GM19043 (cell line): ENCODE data around the gene SLC26A9.

Experiments used
- ATAC-seq: cut with Tn5 transposase; IDR thresholded peaks from one replicate; pipeline ENCODE4 v1.9.1; 2021; ENCODE audit warnings: low read depth; ENCODE audit not compliant: unreplicated experiment

The SLC26A9 gene

DNA sequence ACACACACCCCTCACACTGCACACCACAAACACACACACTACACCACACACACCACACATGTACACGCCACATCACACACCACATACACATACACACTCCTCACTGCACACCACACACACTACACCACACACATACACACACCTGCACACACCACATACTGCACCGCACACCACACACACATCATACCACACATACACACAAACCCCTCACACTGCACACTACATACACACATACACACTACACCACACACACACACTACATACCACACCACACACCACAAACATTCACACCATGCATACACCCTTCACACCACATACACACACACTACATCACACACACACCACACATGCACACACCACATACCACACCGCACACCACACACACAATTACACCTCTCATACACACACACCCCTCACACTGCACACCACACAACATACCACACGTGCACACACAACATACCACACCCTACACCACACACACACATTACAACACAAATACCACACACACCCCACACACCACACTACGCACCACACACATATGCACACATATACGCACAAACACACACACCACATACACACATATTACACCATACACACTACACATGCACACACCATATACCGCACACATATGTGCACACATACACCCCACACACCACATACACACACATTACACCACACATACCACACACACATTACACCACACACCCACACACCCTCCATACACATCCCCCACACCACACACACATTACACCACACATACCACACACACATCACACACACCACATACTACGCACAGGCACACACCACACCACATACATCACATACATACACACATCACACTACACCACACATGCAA lies 30.3 kb upstream of the SLC26A9 start:
- ATAC-seq = no peak

DNA sequence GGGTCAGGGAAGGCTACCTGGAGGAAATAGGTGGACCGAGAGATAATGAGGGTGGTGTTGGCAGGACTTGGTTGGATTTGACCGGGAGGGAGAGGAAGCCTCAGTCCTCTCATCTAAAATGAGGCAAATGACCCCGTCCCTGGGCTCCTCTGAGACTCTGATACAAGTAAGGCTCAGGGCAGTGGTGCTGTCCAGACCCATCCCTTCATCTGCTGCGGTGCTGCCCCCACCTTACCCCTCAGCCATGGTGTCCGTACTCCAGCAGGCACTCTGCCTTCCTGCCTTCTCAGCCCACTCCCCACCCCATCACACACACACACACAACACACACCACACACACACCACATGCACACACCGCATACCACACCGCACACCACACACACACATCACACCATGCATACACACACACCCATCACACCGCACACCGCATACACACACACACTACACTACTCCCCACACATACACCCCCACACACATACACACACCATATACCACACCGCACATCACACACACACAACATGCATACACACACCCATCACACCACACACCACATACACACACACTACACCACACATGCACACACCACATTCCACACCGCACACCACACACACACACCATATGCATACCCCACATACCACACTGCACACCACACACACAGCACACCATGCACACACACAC lies 29.4 kb upstream of the SLC26A9 start:
- no peak for ATAC-seq

DNA sequence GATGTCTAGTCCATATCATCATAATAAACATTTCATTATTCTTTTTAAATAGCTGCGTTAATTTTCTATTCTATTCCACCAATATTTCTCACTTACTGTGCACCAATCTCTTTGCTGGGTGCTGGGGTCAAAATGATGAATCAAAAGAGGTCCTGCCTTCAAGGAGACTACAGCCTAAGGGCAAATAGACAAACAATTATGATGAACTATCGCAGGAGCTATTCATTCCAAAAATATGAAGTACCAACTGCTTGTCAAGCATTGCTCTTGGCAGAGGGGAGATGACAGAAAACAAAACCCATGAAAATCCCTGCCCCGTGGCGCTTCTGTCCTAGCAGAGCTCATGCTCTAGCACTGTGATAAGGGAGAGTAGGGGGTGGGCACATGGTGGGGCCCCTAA lies 28.8 kb upstream of the SLC26A9 start:
- no peak for ATAC-seq

DNA sequence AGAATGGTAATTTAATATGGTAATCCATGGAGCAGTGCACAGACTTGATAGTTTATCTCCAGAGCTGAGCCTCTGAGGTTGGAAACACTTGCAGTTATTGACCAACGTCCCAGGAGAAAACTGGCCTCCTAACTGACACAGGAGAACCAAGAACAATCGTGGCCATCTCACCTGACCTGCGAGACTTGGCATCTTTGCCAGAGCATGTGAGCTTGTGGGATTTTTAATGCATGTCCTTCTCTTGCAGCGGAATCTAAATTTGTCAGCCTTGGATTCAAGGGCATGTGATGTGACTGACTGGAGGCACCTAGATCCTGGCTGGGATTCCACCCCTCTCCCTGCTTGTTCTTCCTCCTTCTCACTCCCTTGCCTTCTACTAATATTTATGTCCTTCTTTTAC lies 27.8 kb upstream of the SLC26A9 start:
- ATAC-seq = no peak

DNA sequence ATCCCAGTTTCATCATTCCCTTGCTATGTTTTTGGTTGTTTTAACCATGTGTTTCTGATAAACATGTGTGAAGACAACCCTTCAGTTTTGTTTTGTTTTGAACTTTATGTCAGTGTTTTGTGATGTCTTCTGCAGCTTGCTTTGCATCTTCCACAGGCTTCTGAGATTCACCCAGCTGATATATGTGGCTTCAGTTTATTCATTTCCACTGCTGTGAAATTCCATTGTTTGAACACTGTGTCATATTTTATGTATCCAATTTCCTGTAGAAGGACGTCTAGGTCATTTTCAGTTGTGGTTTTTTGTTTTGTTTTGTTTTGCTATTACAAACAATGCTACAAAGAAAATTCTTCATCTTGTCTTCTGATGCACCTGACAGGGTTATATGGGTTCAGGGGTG lies 27.2 kb upstream of the SLC26A9 start:
- ATAC-seq = no peak

DNA sequence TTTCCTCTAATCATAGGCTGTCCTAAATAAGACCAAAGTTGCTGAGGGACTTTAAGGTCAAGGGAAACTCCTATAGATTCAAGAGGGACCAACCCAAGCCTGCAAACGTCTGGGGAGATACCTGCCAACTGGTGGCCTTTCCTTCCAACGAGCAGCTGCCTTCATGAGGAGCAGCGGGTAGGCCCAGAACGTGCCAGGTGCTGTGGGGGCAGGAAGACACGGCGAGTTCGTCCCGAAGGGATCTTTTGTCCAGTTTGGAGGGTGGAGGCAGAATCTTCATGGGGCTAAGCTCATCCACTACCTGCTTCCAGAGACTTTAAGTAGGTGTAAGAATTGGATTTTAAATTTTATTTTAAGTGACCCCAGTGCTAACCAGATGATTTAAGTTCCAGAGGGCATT lies 26.0 kb upstream of the SLC26A9 start:
- ATAC-seq = no peak

DNA sequence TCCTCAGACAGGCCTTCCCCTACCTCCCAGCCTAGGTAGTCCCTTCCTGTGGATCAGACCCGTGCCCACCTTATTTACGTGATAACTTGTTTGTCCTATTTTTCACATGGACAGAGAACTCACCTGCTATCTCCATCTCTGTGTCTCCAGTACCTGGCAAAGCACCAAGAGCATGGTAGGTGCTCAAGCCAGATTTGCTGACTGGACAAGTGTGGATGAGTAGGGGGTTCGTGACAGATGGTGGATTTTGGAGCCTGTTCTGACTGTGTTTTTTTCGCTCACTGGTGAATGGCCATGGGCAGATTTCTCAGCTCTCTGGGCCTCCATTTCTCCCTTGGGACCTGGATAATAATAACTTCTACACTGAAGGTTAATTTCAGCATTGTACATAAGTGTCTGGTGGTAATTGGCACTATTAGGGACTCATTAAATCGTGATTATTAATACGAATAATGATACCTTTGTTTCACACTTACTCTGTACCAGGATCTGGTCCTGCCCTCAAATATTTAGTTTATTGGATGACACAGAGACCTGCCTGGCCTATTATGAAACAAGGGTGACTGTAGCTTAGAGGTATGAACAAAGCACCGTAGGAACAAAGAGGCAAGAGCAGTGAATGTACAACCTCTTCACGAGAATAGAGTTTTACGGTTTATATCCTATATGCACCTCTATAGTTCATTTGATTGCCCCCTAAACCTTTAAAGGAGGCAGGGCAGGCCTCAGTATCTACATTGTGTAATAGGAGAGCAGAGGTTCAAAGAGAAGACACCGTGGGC lies 24.5 kb upstream of the SLC26A9 start:
- no peak for ATAC-seq

DNA sequence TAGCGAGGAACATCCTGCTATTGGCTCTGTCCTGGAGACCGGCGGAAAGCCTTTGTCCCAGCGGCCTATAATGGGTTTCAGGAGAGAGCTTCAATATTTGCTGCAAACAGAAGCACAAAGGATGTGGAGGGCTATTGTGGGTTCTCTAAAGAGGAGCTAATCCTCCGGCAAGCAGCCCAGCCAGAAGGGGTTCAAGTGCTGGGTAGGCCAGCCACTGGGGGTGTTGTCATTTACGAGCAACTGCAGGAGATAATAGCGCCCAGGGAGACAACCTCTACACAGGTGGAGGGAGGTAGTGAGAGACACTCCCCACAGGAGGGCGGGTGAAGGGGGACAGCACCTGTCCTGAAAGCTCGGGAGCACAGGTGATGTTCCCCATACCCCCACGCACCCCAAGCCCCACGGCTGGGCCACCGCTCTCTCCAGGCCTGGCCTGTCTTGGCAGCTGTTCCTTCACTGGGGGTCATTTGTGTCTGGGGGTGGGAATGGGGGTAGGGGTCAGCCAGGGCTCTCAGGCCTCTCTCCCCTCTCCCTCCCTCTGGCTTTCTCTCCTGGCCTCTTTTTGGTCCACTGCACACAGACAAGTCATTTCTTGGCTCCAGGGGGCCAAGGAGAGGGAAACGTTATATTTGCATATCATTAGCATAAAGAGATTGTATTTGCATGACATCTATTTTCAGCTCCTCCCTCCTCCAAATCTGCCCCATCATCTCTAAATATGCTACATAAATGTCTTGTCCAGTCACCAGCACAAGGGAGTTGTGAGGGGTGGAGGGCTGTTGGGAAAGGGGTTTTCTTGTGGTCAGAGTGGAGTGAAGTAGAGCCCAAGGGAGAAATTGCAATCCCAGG lies 22.0 kb upstream of the SLC26A9 start:
- ATAC-seq = no peak

DNA sequence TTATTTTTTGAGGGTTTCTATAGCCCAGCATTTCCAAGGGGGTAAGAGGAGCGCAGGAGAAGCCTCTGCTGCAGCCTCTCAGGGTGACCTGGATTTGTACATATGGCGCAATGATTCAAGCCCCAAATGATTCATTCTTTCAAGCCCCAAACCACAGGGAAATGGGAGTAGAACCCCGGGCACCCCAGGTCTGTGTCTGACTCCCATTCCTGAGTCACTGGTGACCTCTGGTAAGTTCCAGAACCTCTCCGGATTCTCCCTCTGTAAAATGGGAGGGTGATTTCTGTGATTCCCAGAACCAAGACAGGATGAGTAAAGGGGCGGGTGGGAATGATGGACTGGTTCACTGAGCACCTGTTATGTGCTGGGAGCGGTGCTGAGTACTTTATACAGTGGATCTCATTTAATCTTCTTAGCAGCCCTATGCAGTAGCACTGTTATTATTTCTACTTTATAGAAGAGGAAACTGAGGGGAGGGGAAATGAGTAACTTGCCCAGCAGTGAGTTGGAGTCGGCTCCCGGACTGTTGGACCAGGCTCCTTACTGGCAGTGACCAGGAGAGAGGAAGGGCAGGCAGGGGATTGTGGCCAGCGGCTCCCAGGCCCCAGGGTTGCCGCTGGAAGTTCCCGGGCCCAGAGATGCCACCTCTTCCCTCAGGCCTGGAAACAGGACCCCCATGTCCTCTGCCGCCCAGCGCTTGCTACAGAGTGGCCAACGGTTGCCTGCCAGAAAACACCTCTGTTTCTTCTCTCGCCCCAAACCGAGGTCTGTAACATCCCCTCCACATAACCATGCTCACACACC lies 20.3 kb upstream of the SLC26A9 start:
- ATAC-seq = no peak

DNA sequence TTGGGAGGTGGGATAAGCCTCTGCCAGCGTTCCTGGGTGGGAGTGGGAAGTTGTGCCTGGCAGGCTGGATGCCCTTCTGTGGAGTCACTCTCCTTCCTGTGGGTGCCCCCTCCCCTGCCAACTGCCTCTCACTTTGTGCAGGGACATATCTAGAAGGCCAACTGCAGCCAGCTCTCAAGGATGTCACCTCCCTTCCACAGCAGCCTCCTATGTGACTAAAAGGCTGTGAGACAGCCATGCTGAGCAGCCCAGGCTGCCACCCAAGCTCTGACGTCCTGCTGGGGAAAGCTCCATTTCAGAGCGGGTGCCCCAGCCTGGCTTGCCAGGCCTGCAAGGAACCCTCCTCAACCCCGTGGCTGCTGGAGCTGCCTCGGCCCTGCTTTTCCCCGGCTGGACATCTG lies 19.6 kb upstream of the SLC26A9 start:
- ATAC-seq = no peak

DNA sequence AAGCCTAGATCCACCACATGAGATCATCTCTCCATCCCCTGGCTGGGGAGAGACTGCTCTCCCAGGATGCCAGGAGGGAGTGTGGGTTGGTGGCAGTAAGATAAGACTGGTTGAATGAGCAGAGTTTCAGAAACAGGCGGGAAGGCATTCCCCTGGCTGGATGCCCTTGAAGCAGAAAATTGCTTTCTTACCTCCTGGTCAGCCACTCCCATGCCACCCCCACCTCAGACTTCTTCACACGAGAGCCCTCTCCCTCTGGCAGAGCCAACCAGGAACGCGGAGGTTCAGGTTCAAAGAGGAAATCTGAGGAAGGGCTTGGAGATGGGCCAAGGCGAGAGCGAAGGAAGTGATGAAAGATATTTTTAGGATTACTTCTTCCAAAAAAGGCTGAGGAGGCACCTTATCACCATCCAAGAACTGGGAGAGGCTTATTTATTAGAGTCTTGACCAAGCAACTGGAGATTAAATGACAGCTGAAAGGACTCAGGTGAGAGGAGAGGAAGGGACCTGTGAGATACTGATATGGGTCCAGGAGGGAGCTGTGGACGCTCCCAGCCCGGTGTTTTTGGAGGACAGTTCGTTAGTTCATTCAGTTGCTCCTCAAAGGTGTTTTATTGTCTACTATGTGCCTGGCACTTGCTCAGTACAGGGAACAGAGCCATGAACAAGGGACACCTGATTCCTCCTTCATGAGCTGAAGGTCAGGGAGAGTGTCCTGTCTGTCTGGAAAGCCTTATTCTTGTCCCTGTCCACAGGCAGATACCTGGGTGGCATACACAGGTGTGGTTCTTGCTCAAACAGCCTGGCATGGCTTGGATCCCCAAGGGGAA lies 18.9 kb upstream of the SLC26A9 start:
- ATAC-seq = no peak

DNA sequence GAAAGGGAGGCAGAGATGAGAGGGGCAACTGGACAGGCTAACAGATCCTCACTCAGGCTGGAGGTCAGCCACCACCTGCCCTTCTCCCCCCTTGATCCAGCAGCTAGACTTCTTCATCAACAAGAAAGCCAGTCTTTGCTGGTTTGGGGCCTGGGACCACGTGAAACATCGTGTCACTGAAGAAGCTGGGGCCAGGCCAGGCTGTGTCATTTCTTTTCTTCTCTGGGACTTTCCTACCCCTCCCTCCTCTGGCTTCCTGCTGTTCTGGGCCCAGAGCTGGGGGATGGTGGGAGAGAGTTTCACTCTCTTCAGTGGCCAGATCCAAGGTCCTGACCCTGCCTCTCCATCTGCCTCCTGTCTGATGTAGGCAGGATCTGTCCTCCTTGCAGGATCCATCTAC lies 18.1 kb upstream of the SLC26A9 start:
- no peak for ATAC-seq

DNA sequence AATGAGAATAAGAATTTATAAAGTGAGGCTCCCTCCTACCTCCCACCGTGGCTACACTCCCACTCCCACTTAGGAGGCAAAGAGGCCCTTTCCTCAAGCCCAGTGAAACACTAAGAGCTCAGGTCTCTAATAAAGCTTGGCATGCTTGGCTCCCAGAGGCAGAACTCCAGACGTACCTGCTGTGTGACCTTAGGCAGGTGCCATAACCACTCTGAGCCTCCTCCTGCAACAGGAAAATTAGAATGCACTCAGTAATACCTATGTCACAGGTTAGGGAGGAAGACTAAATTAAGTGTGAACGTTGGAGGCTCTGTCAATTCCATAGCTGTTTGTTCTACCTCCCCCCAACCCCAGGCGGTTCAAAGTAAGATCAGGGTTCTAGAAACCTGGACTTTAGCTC lies 16.5 kb upstream of the SLC26A9 start:
- no peak for ATAC-seq

DNA sequence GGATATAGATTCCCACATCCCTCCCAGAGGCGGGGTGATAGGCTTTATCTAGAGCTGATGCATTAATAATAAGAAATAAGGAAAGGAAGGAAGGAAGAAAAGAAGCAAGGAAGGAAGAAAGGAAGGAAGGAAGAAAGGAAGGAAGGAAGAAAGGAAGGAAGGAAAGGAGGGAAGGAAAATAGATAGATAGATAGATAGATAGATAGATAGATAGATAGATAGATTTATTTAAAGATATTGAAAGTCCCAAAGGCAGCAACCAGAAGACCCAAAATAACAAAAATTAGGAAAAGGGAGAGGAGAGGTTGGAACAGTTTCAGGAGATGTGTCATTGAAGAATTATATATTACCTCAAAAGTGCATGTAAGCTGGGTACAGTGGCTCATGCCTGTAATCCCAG lies 12.2 kb upstream of the SLC26A9 start:
- no peak for ATAC-seq

DNA sequence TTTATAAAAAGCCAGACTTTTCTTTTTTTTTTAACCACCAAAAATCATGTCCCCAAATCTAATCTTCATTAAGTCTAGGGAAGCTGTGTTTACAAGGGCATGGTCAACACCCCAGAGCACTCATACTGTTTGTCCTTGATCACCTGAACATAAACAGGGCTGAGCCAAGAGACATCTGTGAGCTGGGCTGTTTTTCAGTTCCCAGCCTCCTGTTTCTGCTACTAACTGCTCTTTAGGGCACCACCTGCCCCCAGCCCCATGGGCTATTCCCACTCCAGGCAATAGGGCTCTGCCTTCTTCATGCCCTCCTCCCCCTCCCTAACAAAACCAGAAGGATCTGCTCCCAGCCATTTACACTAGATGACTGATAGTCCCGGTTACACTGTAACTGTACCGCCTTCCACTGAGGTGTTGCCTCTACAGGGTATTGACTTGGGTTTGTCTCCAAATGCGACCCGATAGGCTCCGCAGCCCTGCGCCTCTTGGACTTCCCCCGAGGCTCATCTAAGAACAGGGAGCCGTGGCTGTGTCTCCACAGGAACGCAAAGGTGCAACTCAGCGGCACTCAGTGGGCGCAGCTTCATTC lies 11.7 kb upstream of the SLC26A9 start:
- no peak for ATAC-seq

DNA sequence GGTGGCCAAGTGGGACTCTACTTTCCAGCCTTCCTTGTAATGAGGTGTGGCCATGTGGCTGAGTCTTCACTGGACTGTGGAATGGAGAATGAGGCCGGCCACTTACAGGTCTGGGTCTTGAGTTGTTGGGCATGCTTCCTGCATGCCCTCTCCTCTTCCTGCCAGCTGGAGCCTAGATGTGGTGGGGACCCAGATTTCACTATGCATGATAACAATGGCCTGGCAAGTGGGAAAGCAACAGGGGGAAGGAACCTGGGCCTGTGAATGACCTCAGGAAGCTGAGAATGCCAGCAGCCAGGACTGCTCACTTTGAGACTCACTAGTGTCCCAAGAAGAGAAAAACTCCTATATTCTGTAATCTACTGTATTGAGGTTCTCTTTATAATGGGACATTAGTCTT lies 8.5 kb upstream of the SLC26A9 start:
- no peak for ATAC-seq

DNA sequence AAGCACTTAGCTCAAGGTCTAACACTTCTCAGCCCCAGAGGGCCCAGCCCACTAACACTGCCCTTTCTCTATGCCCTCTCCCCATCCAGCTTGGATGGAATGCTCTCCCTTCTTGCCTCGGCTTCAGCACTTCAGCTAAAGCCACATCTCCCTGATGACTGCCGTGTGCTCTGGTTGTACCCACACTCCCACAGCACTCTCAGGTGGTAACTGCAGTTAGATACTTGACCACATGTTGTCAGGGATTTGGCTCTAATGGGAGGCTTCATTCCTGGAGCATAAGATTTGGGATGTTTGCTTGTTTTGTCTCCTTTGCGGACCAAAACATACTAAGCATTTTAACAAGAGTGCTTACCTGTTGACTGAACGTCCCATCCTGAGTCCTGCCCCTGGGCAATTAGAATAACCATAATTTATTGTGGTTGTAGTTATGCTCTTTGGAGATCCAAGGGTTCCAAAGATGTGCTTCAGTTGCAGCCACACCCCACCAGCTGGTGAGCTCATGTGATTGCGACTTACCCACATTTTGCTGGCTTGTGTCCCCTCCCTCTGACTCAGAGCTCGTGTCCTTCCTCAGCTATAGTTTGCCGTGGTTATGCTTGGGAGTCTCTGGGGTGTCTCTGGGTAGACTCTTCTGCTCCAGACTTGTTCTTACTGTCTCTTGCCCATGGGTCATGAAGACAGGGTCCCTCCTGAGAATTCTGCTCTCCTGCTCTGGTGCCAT lies 7.7 kb upstream of the SLC26A9 start:
- ATAC-seq = no peak

DNA sequence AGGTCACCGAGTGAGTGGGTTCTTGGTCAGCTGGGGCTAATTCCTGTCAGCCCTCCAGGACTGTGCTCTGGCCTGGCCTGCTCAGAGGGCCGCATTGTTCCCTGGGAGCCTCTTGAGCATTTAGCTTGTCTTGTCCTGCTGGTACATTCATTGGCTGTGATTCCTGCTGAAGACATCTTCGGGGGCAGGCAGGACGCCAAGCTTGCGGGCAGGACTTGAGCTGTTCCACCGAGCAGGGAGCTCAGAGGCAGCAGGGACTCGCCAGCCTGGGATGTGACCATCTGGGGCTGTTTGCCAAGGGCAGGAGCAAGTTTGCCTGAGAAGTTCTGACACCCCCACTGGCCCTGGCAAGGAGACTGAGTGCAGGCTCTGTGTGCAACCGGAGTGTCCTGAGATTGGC lies 7.0 kb upstream of the SLC26A9 start:
- ATAC-seq = no peak
